SH-SY5Y (cell line): ENCODE measurements around the gene C4orf33.

ENCODE experiments used
- GATA2 ChIP-seq: IDR thresholded peaks from 2 replicates; pipeline ENCODE4 v1.6.1; 2011; ENCODE audit warnings: mild to moderate bottlenecking, low read depth, low read length
- GATA3 ChIP-seq: IDR thresholded peaks from 2 replicates; pipeline ENCODE4 v1.6.1; 2011; ENCODE audit warnings: low read depth, mild to moderate bottlenecking, low read length, moderate library complexity

- no peak for TF ChIP-seq GATA3
- TF ChIP-seq GATA2 = no peak
These were observed 15.0 kb downstream of the C4orf33 start for GRCh38 chr4:129110931-129111330.
